Measurements from ENCODE around the gene G6PC3.
A peak's percentile ranks its signal among the peaks of the same experiment; 100 is the strongest.
"Not testable (repeated sequence)": the region's sequence is repeated elsewhere in the genome, so short reads cannot be mapped to it uniquely, and the experiment has no call there.

G6PC3 gene

DNA sequence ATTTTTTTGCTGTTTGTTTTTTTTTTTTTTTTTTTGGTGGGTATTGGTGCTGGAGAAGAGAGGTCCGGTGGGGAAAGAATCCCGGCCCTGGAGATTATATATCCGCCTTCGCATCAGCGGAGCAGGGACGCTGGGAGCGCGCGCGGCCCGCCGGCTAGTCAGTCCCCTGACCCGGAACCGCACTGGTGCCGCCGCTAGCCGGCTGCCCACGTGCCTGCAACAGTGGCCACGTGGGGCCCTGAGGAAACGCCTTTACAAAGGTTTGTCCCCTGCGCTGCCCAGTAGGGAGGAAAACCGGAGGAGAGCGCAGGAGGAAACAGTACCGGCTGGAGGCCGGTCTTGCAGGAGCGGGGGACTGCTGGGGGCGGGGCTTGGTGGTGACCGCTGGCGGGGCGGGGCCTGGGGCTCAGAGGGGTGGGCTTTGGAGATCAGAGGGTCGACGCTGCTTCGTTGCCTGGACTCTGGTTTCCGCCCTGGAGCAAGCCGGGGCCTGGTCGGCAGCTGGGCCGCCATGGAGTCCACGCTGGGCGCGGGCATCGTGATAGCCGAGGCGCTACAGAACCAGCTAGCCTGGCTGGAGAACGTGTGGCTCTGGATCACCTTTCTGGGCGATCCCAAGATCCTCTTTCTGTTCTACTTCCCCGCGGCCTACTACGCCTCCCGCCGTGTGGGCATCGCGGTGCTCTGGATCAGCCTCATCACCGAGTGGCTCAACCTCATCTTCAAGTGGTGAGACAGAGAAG, at the start of gene G6PC3:
Gene G6PC3 (plus strand): TSS at position 281 of the 743 bp plus-strand sequence. CDS start 231 bp downstream, at position 512.
- peak; percentile 100 for DNase-seq (ENCODE audit: low read depth)

GRCh38 chr17:44021227-44021626, 49.3 kb upstream of the G6PC3 start:
- not testable (repeated sequence) for DNase-seq (ENCODE audit: low read depth)

DNA sequence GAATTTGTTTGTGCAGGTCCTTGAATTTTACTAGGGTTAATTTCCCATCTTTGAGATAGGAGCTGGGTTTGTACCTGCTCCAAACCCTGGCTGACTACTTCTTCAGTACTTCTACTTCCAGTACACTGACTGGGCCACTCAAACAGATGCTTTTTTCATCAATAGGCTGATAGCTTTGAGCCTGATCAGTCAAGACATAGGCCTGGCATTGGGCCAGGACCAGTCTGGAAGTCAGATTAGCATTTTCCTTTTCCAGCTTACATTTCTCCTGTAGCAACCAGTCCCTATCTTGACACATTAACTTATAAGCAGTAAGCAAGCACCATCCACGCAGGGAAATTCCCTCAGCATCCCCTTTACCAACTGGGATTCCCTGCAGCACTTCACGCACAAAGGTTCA, 48.3 kb upstream of the G6PC3 start:
- no peak for DNase-seq (ENCODE audit: low read depth)

DNA sequence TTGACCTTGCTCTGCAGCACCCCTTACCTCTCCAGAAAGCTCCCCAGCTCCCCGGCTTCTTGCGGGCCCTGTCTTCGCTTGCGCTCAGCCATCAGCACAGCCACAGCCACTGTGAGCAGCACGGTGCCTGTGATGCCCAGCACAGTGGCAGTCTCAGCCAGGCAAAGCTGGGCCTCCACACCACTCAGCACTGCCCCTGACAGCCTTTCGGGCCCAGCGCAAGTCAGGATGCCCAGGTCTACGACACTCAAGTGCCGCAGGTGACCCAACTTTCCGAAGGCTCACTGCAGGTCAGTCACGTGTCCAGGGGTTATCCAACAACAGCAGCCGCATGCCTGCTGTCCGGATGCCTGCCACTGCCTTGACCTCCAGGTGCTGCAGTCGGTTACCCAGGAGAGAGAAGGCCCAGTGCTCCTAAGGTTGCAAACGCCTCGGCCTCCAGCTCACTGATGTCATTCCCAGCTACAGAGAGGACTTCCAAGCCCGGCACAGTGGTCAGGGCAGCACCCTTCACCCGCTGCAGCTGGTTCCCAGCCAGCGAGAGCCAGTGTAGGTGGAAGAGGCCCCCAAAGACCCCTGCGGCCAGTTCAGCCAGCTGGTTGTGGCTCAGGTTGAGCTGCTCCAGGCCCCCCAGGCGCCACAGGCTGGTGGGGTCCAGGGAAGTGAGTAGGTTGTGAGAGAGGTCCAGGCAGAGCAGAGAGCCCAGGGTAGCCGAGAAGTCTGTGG, 46.8 kb upstream of the G6PC3 start:
- DNase-seq (ENCODE audit: low read depth): no peak

GRCh38 chr17:44024271-44024663, 46.3 kb upstream of the G6PC3 start:
- DNase-seq (ENCODE audit: low read depth): no peak

DNA sequence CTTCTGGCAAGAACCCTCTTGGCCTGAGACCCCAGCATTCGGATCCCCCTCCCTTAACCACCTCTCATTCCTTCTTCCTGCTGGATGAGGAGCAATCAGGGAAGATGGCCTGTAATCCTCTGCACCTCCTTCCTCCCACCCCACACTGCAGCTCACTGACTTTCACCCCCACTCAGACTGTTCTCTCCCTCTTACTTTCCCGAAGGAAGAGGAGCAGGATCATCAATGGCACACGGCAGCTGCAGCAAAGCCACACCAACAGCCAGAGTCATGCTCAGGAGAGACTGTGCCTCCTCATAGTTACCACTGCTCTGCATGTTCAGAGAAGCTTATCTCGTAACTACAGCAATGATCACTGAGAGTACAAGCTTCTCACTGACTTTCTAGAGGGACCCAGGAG, 45.7 kb upstream of the G6PC3 start:
- no peak for DNase-seq (ENCODE audit: low read depth)

- no peak for DNase-seq (ENCODE audit: low read depth)
Measured at GRCh38 chr17:44029736-44030135, 40.8 kb upstream of the G6PC3 start.

- no peak for DNase-seq (ENCODE audit: low read depth)
Measured at GRCh38 chr17:44030482-44030881, 40.1 kb upstream of the G6PC3 start.

- no peak for DNase-seq (ENCODE audit: low read depth)
Measured at GRCh38 chr17:44033861-44034408, 36.6 kb upstream of the G6PC3 start.

GRCh38 chr17:44034688-44035087, 35.8 kb upstream of the G6PC3 start:
- DNase-seq (ENCODE audit: low read depth): not testable (repeated sequence)

DNA sequence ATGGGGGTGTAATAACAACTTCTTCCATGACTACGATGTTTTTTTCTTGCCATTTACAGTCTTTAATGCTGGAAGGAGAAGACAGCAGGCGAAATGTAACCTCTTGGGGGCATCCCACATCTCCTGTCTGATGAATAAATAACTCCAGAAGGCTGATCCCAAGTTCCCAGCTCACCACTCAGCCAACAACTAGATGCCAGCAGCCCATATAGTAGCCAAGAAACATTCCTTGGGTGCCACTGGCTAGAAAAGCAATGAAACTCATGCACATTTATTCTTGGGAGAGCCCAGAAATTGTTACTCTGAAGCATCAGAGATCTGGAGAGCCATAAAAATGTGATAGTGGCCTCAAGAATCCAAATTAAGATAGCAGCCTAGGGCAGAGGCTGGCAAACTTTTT, 33.1 kb upstream of the G6PC3 start:
- DNase-seq (ENCODE audit: low read depth): no peak

- DNase-seq (ENCODE audit: low read depth): no peak
Measured at GRCh38 chr17:44038604-44039011, 31.9 kb upstream of the G6PC3 start.

DNA sequence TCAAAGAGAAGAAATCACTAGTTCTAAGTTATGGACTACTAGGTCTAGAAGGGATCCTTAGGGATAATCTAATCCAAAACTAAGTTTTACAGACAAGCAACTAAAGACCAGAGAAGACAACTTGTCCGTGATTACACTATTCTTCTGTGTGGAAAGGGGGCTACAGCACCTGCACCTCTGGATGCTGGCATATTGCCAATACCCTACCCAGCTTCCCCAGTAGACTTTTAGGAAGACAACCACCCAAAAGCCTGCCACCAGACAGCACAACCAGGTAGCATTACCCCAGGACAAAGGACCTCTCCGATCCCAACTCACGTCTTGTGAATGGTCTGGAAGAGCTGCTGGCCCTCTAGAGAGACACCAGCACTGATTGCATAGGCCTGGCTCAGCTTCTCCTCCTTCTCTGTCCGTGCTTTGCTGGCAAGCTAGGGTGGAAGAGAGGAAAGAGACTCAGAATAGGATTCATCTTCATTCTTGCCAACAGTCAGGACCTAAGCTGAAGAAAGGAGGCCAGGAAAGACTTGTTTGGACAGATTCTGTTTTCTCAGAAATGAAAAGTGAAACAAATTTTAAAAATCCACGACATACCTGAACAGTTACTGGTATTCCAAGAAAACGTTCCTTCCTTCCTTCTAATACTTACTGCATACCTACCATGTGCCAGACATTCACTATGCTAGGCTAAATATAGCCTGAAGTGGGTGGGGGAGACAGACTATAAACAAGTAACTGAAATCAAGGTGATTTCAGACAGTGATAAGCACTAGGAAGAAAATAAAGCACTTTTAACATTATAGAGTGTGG, 30.5 kb upstream of the G6PC3 start:
- no peak for DNase-seq (ENCODE audit: low read depth)

DNA sequence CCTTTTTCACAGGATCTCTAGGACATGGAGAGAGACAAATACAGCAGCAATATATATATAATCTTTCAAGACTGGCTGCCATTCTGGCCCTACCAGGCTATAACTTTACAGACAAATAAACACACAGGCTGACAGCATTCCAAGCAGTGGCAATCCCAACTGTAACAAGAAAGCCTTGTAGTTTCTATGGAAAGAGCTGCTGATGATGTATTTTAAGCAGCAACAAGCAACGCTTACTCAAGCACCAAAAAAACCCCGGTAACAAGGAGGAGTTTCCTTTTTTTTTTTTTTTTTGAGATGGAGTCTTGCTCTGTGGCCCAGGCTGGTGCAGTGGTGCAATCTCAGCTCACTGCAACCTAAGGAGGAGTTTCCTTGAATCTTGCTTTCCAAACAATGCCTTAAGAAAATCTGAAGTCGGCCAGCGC, 27.3 kb upstream of the G6PC3 start:
- DNase-seq (ENCODE audit: low read depth): no peak

DNA sequence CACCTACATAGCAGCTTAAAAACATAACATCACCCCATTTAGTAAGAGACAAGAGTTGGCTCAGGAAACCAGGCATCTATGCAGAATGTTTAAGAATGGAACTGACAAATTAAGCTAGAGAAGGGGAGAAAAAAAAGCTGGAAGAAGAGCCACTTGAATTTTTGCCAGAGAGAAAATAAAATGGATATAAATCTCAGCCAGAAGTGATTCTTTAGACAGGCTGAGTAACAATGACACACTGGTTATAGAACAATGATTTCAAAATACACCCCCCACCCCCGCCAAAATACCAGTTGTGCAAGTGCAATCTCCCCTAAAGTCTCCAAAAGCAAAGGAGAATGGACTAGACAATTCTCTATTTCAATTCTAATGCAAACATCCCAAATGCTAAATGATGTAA, 26.5 kb upstream of the G6PC3 start:
- peak; percentile 41 for DNase-seq (ENCODE audit: low read depth)

GRCh38 chr17:44045486-44045885, 25.0 kb upstream of the G6PC3 start:
- no peak for DNase-seq (ENCODE audit: low read depth)

GRCh38 chr17:44046893-44047292, 23.6 kb upstream of the G6PC3 start:
- not testable (repeated sequence) for DNase-seq (ENCODE audit: low read depth)

DNA sequence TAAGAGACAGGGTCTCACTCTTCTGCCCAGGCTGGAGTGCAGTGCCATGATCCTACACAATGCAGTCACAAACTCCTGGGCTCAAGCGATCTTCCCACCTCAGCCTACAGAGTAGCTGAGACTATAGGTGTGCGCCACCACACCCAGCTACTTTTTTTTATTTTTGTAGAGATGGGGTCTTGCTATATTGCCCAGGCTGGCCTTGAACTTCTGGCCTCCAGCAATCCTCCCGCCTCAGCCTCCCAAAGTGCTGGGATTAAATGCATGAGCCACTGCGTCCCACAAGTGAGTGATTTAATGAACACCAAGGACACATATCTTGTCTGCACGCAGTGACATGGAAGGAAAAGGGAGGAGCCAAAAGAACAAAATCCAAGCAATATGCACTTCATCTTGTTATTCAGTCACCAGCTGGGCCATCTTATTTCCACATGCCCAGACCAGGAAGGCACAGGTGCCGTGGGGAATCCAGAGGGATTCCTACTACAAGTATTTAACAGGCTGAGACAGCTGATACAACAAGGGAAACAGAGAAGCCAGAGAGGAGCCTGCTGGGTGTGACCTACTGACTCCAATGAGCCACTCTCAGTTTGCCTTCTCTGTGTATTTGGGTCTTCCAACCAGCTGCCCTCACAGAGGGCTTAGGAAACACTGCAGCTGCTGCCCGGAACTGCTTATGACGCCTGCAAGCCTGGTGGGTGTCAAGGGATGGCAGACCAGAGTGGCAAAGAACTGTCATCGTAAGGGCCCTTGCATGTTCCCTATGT, 21.1 kb upstream of the G6PC3 start:
- DNase-seq (ENCODE audit: low read depth): no peak

GRCh38 chr17:44053125-44053872, 17.2 kb upstream of the G6PC3 start:
- DNase-seq (ENCODE audit: low read depth): no peak

GRCh38 chr17:44059101-44059892, 11.2 kb upstream of the G6PC3 start:
- no peak for DNase-seq (ENCODE audit: low read depth)
